WTC11 (cell line): ENCODE measurements around the gene VSTM2L. TPM values are rescaled to one million over a fixed set of nuclear protein-coding genes. Genes with fewer than 3 reads are reported as not detected.

Source experiments
- E2F1 ChIP-seq: sonication (generic); formaldehyde crosslinking; IDR thresholded peaks from 2 replicates; pipeline ENCODE4 v1.8.0; 2022; ENCODE audit warnings: mild to moderate bottlenecking, missing genetic modification reagents
- ESRRA ChIP-seq: sonication (generic); formaldehyde crosslinking; IDR thresholded peaks from 2 replicates; pipeline ENCODE4 v1.8.1; 2022; ENCODE audit warnings: mild to moderate bottlenecking, missing genetic modification reagents, borderline replicate concordance
- FOXP1 ChIP-seq: sonication (generic); formaldehyde crosslinking; IDR thresholded peaks from 2 replicates; pipeline ENCODE4 v1.8.0; 2022; ENCODE audit warnings: missing genetic modification reagents, mild to moderate bottlenecking, moderate library complexity, borderline replicate concordance
- GRHL2 ChIP-seq: fragments of 250-450 bp; sonication (Bioruptor Pico); IDR thresholded peaks from 2 replicates; pipeline ENCODE4 v1.8.0; 2022; ENCODE audit warnings: mild to moderate bottlenecking, moderate library complexity; ENCODE audit not compliant: insufficient replicate concordance, severe bottlenecking
- NR2C2 ChIP-seq: sonication (generic); formaldehyde crosslinking; IDR thresholded peaks from 2 replicates; pipeline ENCODE4 v1.8.0; 2022; ENCODE audit warnings: mild to moderate bottlenecking, missing genetic modification reagents
- RORB ChIP-seq: fragments of 250-450 bp; sonication (Bioruptor Pico); IDR thresholded peaks from 2 replicates; pipeline ENCODE4 v1.9.0; 2021; ENCODE audit warnings: mild to moderate bottlenecking
- ZNF281 ChIP-seq: sonication (generic); formaldehyde crosslinking; IDR thresholded peaks from 2 replicates; pipeline ENCODE4 v1.8.0; 2023; ENCODE audit warnings: mild to moderate bottlenecking, missing genetic modification reagents
- total RNA-seq: library from RNA; stranded (reverse); gene quantifications from 3 replicates; pipeline ENCODE4 v1.2.3, GENCODE V29; 2021
- TF ChIP-seq, protein P1 (sequence below): sonication (generic); formaldehyde crosslinking; IDR thresholded peaks from 2 replicates; pipeline ENCODE4 v1.8.1; 2023; ENCODE audit warnings: mild to moderate bottlenecking, missing genetic modification reagents
- TF ChIP-seq, protein P2 (sequence below): fragments of 250-450 bp; sonication (Bioruptor Pico); IDR thresholded peaks from 2 replicates; pipeline ENCODE4 v1.8.0; 2021; ENCODE audit warnings: mild to moderate bottlenecking
- TF ChIP-seq, protein P3 (sequence below): sonication (generic); formaldehyde crosslinking; IDR thresholded peaks from 2 replicates; pipeline ENCODE4 v1.8.0; 2023; ENCODE audit warnings: missing genetic modification reagents, mild to moderate bottlenecking, borderline replicate concordance
- TF ChIP-seq, protein P4 (sequence below): sonication (generic); formaldehyde crosslinking; IDR thresholded peaks from 2 replicates; pipeline ENCODE4 v1.8.1; 2023; ENCODE audit warnings: mild to moderate bottlenecking, missing genetic modification reagents, moderate library complexity
- TF ChIP-seq, protein P5 (sequence below): sonication (generic); formaldehyde crosslinking; IDR thresholded peaks from 2 replicates; pipeline ENCODE4 v1.8.0; 2022; ENCODE audit warnings: mild to moderate bottlenecking, missing genetic modification reagents

Gene VSTM2L
- total RNA-seq, 1 experiment from 2014 or later, result 1.9 TPM

GRCh38 chr20:37901240-37901639 lies 1.7 kb upstream of the VSTM2L start (continued):
- TF ChIP-seq ZNF281 (CRISPR knock-in tag) (peak; percentile 20; the same call in 1 of the 2 replicates), E2F1 (no peak), FOXP1 (CRISPR knock-in tag) (0 out of 2 replicates have a peak, but pooled peaks have one; percentile 29), ESRRA (peak; percentile 42; the same call in 1 of the 2 replicates), NR2C2 (CRISPR knock-in tag) (no peak), RORB (no peak), GRHL2 (no peak)
- TF ChIP-seq, protein P1, sequence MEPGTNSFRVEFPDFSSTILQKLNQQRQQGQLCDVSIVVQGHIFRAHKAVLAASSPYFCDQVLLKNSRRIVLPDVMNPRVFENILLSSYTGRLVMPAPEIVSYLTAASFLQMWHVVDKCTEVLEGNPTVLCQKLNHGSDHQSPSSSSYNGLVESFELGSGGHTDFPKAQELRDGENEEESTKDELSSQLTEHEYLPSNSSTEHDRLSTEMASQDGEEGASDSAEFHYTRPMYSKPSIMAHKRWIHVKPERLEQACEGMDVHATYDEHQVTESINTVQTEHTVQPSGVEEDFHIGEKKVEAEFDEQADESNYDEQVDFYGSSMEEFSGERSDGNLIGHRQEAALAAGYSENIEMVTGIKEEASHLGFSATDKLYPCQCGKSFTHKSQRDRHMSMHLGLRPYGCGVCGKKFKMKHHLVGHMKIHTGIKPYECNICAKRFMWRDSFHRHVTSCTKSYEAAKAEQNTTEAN (CRISPR knock-in tag), result 0 out of 2 replicates have a peak, but pooled peaks have one; percentile 44
- TF ChIP-seq, protein P2, sequence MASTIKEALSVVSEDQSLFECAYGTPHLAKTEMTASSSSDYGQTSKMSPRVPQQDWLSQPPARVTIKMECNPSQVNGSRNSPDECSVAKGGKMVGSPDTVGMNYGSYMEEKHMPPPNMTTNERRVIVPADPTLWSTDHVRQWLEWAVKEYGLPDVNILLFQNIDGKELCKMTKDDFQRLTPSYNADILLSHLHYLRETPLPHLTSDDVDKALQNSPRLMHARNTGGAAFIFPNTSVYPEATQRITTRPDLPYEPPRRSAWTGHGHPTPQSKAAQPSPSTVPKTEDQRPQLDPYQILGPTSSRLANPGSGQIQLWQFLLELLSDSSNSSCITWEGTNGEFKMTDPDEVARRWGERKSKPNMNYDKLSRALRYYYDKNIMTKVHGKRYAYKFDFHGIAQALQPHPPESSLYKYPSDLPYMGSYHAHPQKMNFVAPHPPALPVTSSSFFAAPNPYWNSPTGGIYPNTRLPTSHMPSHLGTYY (CRISPR knock-in tag), result no peak
- TF ChIP-seq, protein P3, sequence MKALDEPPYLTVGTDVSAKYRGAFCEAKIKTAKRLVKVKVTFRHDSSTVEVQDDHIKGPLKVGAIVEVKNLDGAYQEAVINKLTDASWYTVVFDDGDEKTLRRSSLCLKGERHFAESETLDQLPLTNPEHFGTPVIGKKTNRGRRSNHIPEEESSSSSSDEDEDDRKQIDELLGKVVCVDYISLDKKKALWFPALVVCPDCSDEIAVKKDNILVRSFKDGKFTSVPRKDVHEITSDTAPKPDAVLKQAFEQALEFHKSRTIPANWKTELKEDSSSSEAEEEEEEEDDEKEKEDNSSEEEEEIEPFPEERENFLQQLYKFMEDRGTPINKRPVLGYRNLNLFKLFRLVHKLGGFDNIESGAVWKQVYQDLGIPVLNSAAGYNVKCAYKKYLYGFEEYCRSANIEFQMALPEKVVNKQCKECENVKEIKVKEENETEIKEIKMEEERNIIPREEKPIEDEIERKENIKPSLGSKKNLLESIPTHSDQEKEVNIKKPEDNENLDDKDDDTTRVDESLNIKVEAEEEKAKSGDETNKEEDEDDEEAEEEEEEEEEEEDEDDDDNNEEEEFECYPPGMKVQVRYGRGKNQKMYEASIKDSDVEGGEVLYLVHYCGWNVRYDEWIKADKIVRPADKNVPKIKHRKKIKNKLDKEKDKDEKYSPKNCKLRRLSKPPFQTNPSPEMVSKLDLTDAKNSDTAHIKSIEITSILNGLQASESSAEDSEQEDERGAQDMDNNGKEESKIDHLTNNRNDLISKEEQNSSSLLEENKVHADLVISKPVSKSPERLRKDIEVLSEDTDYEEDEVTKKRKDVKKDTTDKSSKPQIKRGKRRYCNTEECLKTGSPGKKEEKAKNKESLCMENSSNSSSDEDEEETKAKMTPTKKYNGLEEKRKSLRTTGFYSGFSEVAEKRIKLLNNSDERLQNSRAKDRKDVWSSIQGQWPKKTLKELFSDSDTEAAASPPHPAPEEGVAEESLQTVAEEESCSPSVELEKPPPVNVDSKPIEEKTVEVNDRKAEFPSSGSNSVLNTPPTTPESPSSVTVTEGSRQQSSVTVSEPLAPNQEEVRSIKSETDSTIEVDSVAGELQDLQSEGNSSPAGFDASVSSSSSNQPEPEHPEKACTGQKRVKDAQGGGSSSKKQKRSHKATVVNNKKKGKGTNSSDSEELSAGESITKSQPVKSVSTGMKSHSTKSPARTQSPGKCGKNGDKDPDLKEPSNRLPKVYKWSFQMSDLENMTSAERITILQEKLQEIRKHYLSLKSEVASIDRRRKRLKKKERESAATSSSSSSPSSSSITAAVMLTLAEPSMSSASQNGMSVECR, result no peak
- TF ChIP-seq, protein P4, sequence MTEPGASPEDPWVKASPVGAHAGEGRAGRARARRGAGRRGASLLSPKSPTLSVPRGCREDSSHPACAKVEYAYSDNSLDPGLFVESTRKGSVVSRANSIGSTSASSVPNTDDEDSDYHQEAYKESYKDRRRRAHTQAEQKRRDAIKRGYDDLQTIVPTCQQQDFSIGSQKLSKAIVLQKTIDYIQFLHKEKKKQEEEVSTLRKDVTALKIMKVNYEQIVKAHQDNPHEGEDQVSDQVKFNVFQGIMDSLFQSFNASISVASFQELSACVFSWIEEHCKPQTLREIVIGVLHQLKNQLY (CRISPR knock-in tag), result 0 out of 2 replicates have a peak, but pooled peaks have one; percentile 36
- TF ChIP-seq, protein P5, sequence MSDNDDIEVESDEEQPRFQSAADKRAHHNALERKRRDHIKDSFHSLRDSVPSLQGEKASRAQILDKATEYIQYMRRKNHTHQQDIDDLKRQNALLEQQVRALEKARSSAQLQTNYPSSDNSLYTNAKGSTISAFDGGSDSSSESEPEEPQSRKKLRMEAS (CRISPR knock-in tag), result peak; percentile 57; the same call in 1 of the 2 replicates
- TF ChIP-seq, all 79 proteins: peak for 16
